NT2/D1 (cell line): Measurements from ENCODE around the gene EIF4E2.

Experiments
- SUZ12 ChIP-seq: IDR thresholded peaks from 2 replicates; pipeline ENCODE4 v1.6.1; 2011; ENCODE audit not compliant: insufficient read length, insufficient read depth; ENCODE audit errors: extremely low read depth
- ZNF274 ChIP-seq: IDR thresholded peaks from 2 replicates; pipeline ENCODE4 v1.6.1; 2011; ENCODE audit warnings: mild to moderate bottlenecking, low read depth, low read length

DNA sequence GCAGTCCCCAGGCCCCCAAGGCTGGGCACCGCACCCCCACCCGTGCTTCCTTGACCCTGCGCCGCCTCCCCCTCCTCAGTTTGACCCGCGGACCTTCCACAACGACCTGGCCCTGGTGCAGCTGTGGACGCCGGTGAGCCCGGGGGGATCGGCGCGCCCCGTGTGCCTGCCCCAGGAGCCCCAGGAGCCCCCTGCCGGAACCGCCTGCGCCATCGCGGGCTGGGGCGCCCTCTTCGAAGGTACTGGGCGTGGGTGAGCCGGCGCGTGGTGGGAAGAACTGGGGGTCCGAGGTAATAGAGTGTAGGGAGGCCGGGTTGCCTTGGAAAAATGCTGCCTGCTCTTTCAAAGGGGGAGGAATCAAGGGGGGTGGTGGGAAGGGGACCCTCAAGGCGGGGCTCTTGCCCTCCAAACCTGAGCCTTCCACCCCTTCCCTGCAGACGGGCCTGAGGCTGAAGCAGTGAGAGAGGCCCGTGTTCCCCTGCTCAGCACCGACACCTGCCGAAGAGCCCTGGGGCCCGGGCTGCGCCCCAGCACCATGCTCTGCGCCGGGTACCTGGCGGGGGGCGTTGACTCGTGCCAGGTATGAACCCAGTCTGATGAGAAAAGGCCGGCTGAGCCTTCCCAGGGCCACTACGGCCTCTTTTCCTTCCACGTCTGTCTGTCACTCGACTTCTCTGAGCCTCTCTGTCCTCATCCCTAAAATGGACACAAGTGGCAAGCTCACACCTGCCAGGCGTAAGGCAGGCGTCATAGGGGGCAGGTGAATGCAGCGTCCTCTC lies 27.7 kb upstream of the EIF4E2 start:
- peak; percentile 59 for TF ChIP-seq SUZ12
- no peak for TF ChIP-seq ZNF274
